Measurements from ENCODE around the gene HOXC5. TPM values are rescaled to one million over a fixed set of nuclear protein-coding genes. Genes with fewer than 3 reads are reported as not detected.

Gene HOXC5
- polyA plus RNA-seq, 2 of the 4 experiments (the other 2 are of a cell fraction): 0.41 to 0.98 TPM

- ChIA-PET CTCF (interaction anchor here (1.2 to 28.7 kb wide), 14 partner anchors 8 to 253 kb away, joined by 3 to 1074 read pairs (median 8); partner anchors contain the start of genes HOXC10, HOXC5, HOXC8 and SMUG1), POLR2A (interaction anchor here (0.6 to 2.2 kb wide), 8 partner anchors 7 to 208 kb away, joined by 3 to 18 read pairs (median 4); partner anchors contain the start of genes HOXC10, HOXC8 and SMUG1)
- DNase-seq (ENCODE audit: low read depth in 1 of 2, low spot score in 1 of 2) (peak; percentile 82 to 92), FAIRE-seq (no peak), ATAC-seq (peak; percentile 30 to 64; a peak in 5 of 6 replicates)
- no peaks in the 10 kb centered on the region for H3K9me3 ChIP-seq
- peaks cover 14% of the 10 kb centered on the region for H3K4me1 ChIP-seq
- peak overlapping the region; percentile 83 for H3K4me3 ChIP-seq
- H3K27ac ChIP-seq: peak overlapping the region; percentile 93 to 96
- peak overlapping the region; percentile 87 for H3K4me2 ChIP-seq
- no peak for TF ChIP-seq ZC3H11A (IDR thresholded peaks at IDR 0.05)
- no peak for TF ChIP-seq CHD2 (IDR thresholded peaks at IDR 0.05; ENCODE audit: low read length, partially characterized antibody)
- TF ChIP-seq HOXB13 (CRISPR knock-in tag; IDR thresholded peaks at IDR 0.05; ENCODE audit: low read depth): no peak
- TF ChIP-seq NFE2L2 (conservative IDR thresholded peaks at IDR 0.05; ENCODE audit: low read length): no peak
- TF ChIP-seq FOSL2 (IDR thresholded peaks at IDR 0.05): no peak
- no peak for TF ChIP-seq FOSL2 (CRISPR knock-in tag; IDR thresholded peaks at IDR 0.05)
- TF ChIP-seq ZSCAN20 (CRISPR knock-in tag; IDR thresholded peaks at IDR 0.05): 0 out of 2 replicates have a peak, but pooled peaks have one; percentile 23
- TF ChIP-seq REST (IDR thresholded peaks at IDR 0.05): 0 out of 2 replicates have a peak, but pooled peaks have one; percentile 14
- 0 out of 2 replicates have a peak, but pooled peaks have one; percentile 42 for TF ChIP-seq HEYL (CRISPR knock-in tag; IDR thresholded peaks at IDR 0.05)
- TF ChIP-seq, protein P1, sequence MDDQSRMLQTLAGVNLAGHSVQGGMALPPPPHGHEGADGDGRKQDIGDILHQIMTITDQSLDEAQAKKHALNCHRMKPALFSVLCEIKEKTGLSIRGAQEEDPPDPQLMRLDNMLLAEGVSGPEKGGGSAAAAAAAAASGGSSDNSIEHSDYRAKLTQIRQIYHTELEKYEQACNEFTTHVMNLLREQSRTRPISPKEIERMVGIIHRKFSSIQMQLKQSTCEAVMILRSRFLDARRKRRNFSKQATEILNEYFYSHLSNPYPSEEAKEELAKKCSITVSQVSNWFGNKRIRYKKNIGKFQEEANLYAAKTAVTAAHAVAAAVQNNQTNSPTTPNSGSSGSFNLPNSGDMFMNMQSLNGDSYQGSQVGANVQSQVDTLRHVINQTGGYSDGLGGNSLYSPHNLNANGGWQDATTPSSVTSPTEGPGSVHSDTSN (IDR thresholded peaks at IDR 0.05): peak; percentile 79
- TF ChIP-seq, protein P2, sequence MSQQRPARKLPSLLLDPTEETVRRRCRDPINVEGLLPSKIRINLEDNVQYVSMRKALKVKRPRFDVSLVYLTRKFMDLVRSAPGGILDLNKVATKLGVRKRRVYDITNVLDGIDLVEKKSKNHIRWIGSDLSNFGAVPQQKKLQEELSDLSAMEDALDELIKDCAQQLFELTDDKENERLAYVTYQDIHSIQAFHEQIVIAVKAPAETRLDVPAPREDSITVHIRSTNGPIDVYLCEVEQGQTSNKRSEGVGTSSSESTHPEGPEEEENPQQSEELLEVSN (IDR thresholded peaks at IDR 0.05; ENCODE audit: borderline replicate concordance, low read depth): 0 out of 2 replicates have a peak, but pooled peaks have one; percentile 12
- 0 out of 2 replicates have a peak, but pooled peaks have one; percentile 14 for TF ChIP-seq PHF8 (IDR thresholded peaks at IDR 0.05; ENCODE audit: borderline replicate concordance, low read depth)
- no peak for TF ChIP-seq MAZ (IDR thresholded peaks at IDR 0.05; ENCODE audit: borderline replicate concordance, low read depth, low read length)
- TF ChIP-seq NR3C1 (IDR thresholded peaks at IDR 0.05): no peak
- no peak for TF ChIP-seq BCL3 (IDR thresholded peaks at IDR 0.05)
- no peak for TF ChIP-seq ATOH8 (CRISPR knock-in tag; IDR thresholded peaks at IDR 0.05; ENCODE audit: low read depth)
- TF ChIP-seq SREBF2 (IDR thresholded peaks at IDR 0.05): no peak
- TF ChIP-seq NPAS2 (CRISPR knock-in tag; IDR thresholded peaks at IDR 0.05; ENCODE audit: borderline replicate concordance): no peak
- TF ChIP-seq CTCF (IDR thresholded peaks at IDR 0.05): no peak
- TF ChIP-seq, protein P3, sequence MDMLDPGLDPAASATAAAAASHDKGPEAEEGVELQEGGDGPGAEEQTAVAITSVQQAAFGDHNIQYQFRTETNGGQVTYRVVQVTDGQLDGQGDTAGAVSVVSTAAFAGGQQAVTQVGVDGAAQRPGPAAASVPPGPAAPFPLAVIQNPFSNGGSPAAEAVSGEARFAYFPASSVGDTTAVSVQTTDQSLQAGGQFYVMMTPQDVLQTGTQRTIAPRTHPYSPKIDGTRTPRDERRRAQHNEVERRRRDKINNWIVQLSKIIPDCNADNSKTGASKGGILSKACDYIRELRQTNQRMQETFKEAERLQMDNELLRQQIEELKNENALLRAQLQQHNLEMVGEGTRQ (IDR thresholded peaks at IDR 0.05): peak; percentile 94
- 0 out of 3 replicates have a peak, but pooled peaks have one; percentile 12 for TF ChIP-seq SMC3 (IDR thresholded peaks at IDR 0.05)
- TF ChIP-seq HOXB5 (CRISPR knock-in tag; IDR thresholded peaks at IDR 0.05): peak; percentile 97
- TF ChIP-seq, protein P4, sequence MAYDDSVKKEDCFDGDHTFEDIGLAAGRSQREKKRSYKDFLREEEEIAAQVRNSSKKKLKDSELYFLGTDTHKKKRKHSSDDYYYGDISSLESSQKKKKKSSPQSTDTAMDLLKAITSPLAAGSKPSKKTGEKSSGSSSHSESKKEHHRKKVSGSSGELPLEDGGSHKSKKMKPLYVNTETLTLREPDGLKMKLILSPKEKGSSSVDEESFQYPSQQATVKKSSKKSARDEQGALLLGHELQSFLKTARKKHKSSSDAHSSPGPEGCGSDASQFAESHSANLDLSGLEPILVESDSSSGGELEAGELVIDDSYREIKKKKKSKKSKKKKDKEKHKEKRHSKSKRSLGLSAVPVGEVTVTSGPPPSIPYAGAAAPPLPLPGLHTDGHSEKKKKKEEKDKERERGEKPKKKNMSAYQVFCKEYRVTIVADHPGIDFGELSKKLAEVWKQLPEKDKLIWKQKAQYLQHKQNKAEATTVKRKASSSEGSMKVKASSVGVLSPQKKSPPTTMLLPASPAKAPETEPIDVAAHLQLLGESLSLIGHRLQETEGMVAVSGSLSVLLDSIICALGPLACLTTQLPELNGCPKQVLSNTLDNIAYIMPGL (CRISPR knock-in tag; IDR thresholded peaks at IDR 0.05; ENCODE audit: borderline replicate concordance): peak; percentile 73; the same call in 1 of the 2 replicates
- no peak for TF ChIP-seq EHF (CRISPR knock-in tag; IDR thresholded peaks at IDR 0.05)
- TF ChIP-seq JUN (IDR thresholded peaks at IDR 0.05): peak in 1 of 2 experiments; percentile 41; a peak in 1 of 5 replicates
- TF ChIP-seq KDM5A (IDR thresholded peaks at IDR 0.05): no peak
- WGBS (ENCODE audit: missing lambda C conversion rate): 1% methylated on average over 35 of the region's 35 CpGs
Measured at GRCh38 chr12:53999559-54000115, 33.2 kb upstream of the HOXC5 start.
